IMR-90 (cell line): ENCODE data around the gene NEURL1. TPM values are rescaled to one million over a fixed set of nuclear protein-coding genes. Genes with fewer than 3 reads are reported as not detected.

Source experiments
- ATAC-seq: fragments of 200-7000 bp; cut with Tn5 transposase; 2 replicates; pipeline ENCODE4 v1.9.1; 2020; ENCODE audit warnings: low read depth, mild to moderate bottlenecking, moderate library complexity
- BruUV-seq: library from RNA; stranded (reverse); fragments of 400-500 nt; replicated peaks from 2 replicates; lab custom pipeline; 2021; lab: Mats Ljungman, UMichigan
- CTCF ChIA-PET: fragments of 300-600 bp; formaldehyde crosslinking; extraction: SDS; loops from one replicate; lab custom pipeline; 2021; ENCODE audit warnings: antibody characterized with exemption; lab: Yijun Ruan, JAX
- POLR2A ChIA-PET: fragments of 300-600 bp; sonication (Branson Sonifier 250); formaldehyde crosslinking; loops from one replicate; lab custom pipeline; 2022; ENCODE audit warnings: antibody characterized with exemption; ENCODE audit not compliant: unreplicated experiment; lab: Charles Lee
- DNase-seq: peaks from one replicate; pipeline ENCODE4 v3.0.0; 2013
- H2AFZ ChIP-seq: replicated peaks from 2 replicates; pipeline ENCODE3; 2013; ENCODE audit warnings: low read length, mild to moderate bottlenecking; ENCODE audit not compliant: poor library complexity
- H2AK5ac ChIP-seq: 2 replicates; pipeline ENCODE4 v1.6.1; 2013; ENCODE audit warnings: low read depth, low read length, inconsistent platforms
- H2AK9ac ChIP-seq: replicated peaks from 2 replicates; pipeline ENCODE3; 2013; ENCODE audit warnings: mild to moderate bottlenecking, low read depth, low read length, moderate library complexity; ENCODE audit not compliant: poor library complexity
- H2BK120ac ChIP-seq: 2 replicates; pipeline ENCODE4 v1.6.1; 2013; ENCODE audit warnings: low read depth, low read length, inconsistent platforms
- H2BK15ac ChIP-seq: 3 replicates; pipeline ENCODE4 v1.6.1; 2013; ENCODE audit warnings: low read depth, low read length, inconsistent platforms
- H2BK20ac ChIP-seq: 2 replicates; pipeline ENCODE4 v1.6.1; 2013; ENCODE audit warnings: low read depth, mild to moderate bottlenecking, inconsistent platforms, low read length, moderate library complexity
- H2BK5ac ChIP-seq: 2 replicates; pipeline ENCODE4 v1.6.1; 2013; ENCODE audit warnings: mild to moderate bottlenecking, low read depth, low read length, inconsistent platforms; ENCODE audit not compliant: poor library complexity, severe bottlenecking
- H3K14ac ChIP-seq: replicated peaks from 2 replicates; pipeline ENCODE4 v1.6.1; 2013; ENCODE audit warnings: low read depth, low read length, inconsistent platforms
- H3K18ac ChIP-seq: 2 replicates; pipeline ENCODE4 v1.6.1; 2013; ENCODE audit warnings: low read depth, low read length, control low read depth
- H3K23ac ChIP-seq: 2 replicates; pipeline ENCODE4 v1.6.1; 2013; ENCODE audit warnings: low read depth, low read length, inconsistent platforms
- H3K27ac ChIP-seq: 2 replicates; pipeline ENCODE4 v1.5.1; 2013; ENCODE audit warnings: mild to moderate bottlenecking, control low read depth, low read length; ENCODE audit not compliant: insufficient read depth
- H3K27me3 ChIP-seq: 2 replicates; pipeline ENCODE4 v1.6.1; 2013; ENCODE audit warnings: low read length; ENCODE audit not compliant: control insufficient read depth, insufficient read depth
- H3K36me3 ChIP-seq: 2 replicates; pipeline ENCODE4 v1.6.1; 2013; ENCODE audit warnings: low read length, mixed read lengths; ENCODE audit not compliant: control insufficient read depth, insufficient read depth
- H3K4ac ChIP-seq: 2 replicates; pipeline ENCODE4 v1.6.1; 2013; ENCODE audit warnings: low read depth, low read length, inconsistent platforms
- H3K4me1 ChIP-seq: 2 replicates; pipeline ENCODE4 v1.6.1; 2013; ENCODE audit warnings: low read length, mixed read lengths; ENCODE audit not compliant: control insufficient read depth, insufficient read depth
- H3K4me2 ChIP-seq: 2 replicates; pipeline ENCODE4 v1.6.1; 2013; ENCODE audit warnings: low read depth, mild to moderate bottlenecking, control low read depth, low read length, moderate library complexity
- H3K4me3 ChIP-seq: 2 replicates; pipeline ENCODE4 v1.5.1; 2013; ENCODE audit warnings: low read depth, mild to moderate bottlenecking, control low read depth, low read length, moderate library complexity; ENCODE audit not compliant: insufficient read depth
- H3K56ac ChIP-seq: 2 replicates; pipeline ENCODE4 v1.6.1; 2013; ENCODE audit warnings: low read length, inconsistent platforms; ENCODE audit not compliant: insufficient read depth; ENCODE audit errors: extremely low read depth
- H3K79me1 ChIP-seq, 2 experiments: 2 replicates each; pipeline ENCODE4 v1.6.1; 2013; ENCODE audit warnings: low read length in 2 of 2, inconsistent platforms in 1 of 2, low read depth in 1 of 2
- H3K9ac ChIP-seq: 2 replicates; pipeline ENCODE4 v1.6.1; 2013; ENCODE audit warnings: low read depth, low read length, control low read depth
- H3K9me1 ChIP-seq: 2 replicates; pipeline ENCODE4 v1.6.1; 2013; ENCODE audit warnings: low read length, inconsistent platforms; ENCODE audit not compliant: insufficient read depth
- H3K9me3 ChIP-seq: 2 replicates; pipeline ENCODE4 v1.6.1; 2013; ENCODE audit warnings: low read length; ENCODE audit not compliant: control insufficient read depth, insufficient read depth
- H4K20me1 ChIP-seq: 2 replicates; pipeline ENCODE4 v1.6.1; 2013; ENCODE audit warnings: low read length, inconsistent platforms; ENCODE audit not compliant: insufficient read depth
- H4K5ac ChIP-seq: 2 replicates; pipeline ENCODE4 v1.6.1; 2013; ENCODE audit warnings: mild to moderate bottlenecking, low read depth, low read length, control low read depth
- H4K8ac ChIP-seq, 2 experiments: 2 replicates each; pipeline ENCODE4 v1.6.1; 2013; ENCODE audit warnings: low read depth in 2 of 2, low read length in 2 of 2, control low read depth in 1 of 2, inconsistent platforms in 1 of 2
- H4K91ac ChIP-seq: 2 replicates; pipeline ENCODE4 v1.6.1; 2013; ENCODE audit warnings: low read depth, low read length, inconsistent platforms; ENCODE audit not compliant: insufficient read depth
- ELK1 ChIP-seq: fragments of 150-350 bp; IDR thresholded peaks from 2 replicates; pipeline ENCODE4 v1.6.1; 2016; ENCODE audit warnings: low read depth, mild to moderate bottlenecking, low read length, moderate library complexity, borderline replicate concordance
- RFX5 ChIP-seq: IDR thresholded peaks from 2 replicates; pipeline ENCODE4 v1.8.0; 2012; ENCODE audit warnings: low read depth, mild to moderate bottlenecking, low read length, moderate library complexity
- USF2 ChIP-seq: fragments of 150-350 bp; IDR thresholded peaks from 2 replicates; pipeline ENCODE4 v1.6.1; 2017; ENCODE audit warnings: mild to moderate bottlenecking, antibody characterized with exemption, low read length, low read depth
- WGBS, 2 experiments: methylation state at CpG; one replicate each; pipeline versions ENCODE4 v1.1.5 to v1.1.7; 2013; ENCODE audit warnings: missing lambda C conversion rate in 2 of 2; ENCODE audit not compliant: insufficient read length in 1 of 2; ENCODE audit errors: extremely low coverage in 2 of 2; 5-methylcytosine and 5-hydroxymethylcytosine counted together
- dilution Hi-C: fragments of 300-500 bp; cut with HindIII; formaldehyde crosslinking; loops from one replicate; pipeline ENCODE4 v1.14.3; 2018; ENCODE audit warnings: low sequenced_read_pairs; ENCODE audit not compliant: unreplicated experiment
- in situ Hi-C: fragments of 300-500 bp; cut with MboI; formaldehyde crosslinking; loops from 3 replicates; pipeline ENCODE4 v1.14.3; 2019; ENCODE audit warnings: low sequenced_read_pairs, inconsistent platforms, mixed read lengths
- intact Hi-C: fragments of 100-400 bp; cut with micrococcal nuclease; formaldehyde crosslinking; loops from 2 replicates; pipeline ENCODE4 v1.10.0; 2022
- polyA plus RNA-seq, 3 experiments: library from polyadenylated mRNA; depleted of rRNA; stranded (reverse); fragments of >200 nt; gene quantifications; 2 replicates each; pipeline ENCODE4 v1.2.3, GENCODE V29; 2012; ENCODE audit warnings: low replicate concordance in 1 of 3
- total RNA-seq: library from RNA; depleted of rRNA; stranded (reverse); fragments of >200 nt; gene quantifications from 2 replicates; pipeline ENCODE4 v1.2.3, GENCODE V29; 2012

NEURL1 gene
- total and polyA plus RNA-seq, 2 of the 4 experiments (the other 2 are of a cell fraction) = 0.36 to 0.82 TPM

- WGBS, 2 experiments = 100% methylated on average over 1 of the region's 1 CpG; no CpG with 5 or more reads in 1 of the 2 experiments
- ChIA-PET CTCF (no interaction called here), POLR2A (no interaction called here)
- intact Hi-C loops (no loop called here), in situ Hi-C loops (no loop called here), dilution Hi-C loops (no loop called here)
- Histone ChIP-seq H3K23ac (no peak overlapping the region), H4K5ac (no peak overlapping the region), H2AFZ (no peak overlapping the region), H4K20me1 (peaks cover 5% of the 10 kb centered on the region), H3K4me3 (no peak overlapping the region), H4K91ac (no peak overlapping the region), H2AK5ac (no peak overlapping the region), H4K8ac (no peak overlapping the region), H3K4me2 (no peak overlapping the region), H3K9me3 (no peaks in the 10 kb centered on the region), H3K9me1 (peaks cover 10% of the 10 kb centered on the region; the same call in 1 of the 2 replicates), H3K36me3 (no peaks in the 10 kb centered on the region), H2BK5ac (no peak overlapping the region), H3K4me1 (peaks cover 2% of the 10 kb centered on the region), H3K4ac (no peak overlapping the region), H3K9ac (no peak overlapping the region), H3K79me1 (no peaks in the 10 kb centered on the region), H2AK9ac (no peak overlapping the region), H2BK20ac (no peak overlapping the region), H2BK120ac (no peak overlapping the region), H3K27me3 (peaks cover 74% of the 10 kb centered on the region), H3K14ac (no peak overlapping the region), H2BK15ac (no peak overlapping the region), H3K56ac (no peak overlapping the region), H3K27ac (no peak overlapping the region), H3K18ac (no peak overlapping the region)
- TF ChIP-seq USF2 = no peak
- no peak for TF ChIP-seq RFX5
- TF ChIP-seq ELK1 = no peak
- BruUV-seq = no TSS peak
- DNase-seq (no peak), ATAC-seq (no peak)
Observed at GRCh38 chr10:103550229-103550628, 56.7 kb downstream of the NEURL1 start.
